Measurements from ENCODE around the gene RGP1. TPM values are rescaled to one million over a fixed set of nuclear protein-coding genes. Genes with fewer than 3 reads are reported as not detected.

Gene RGP1
- total and polyA plus RNA-seq, 10 donors: 2.2 to 29.2 (median 21.2) TPM

- no peak for DNase-seq
- H3K9me3 ChIP-seq: no peaks in the 10 kb centered on the region
- peaks cover 31 to 67% (median 48%) of the 10 kb centered on the region in 6 donors for H3K4me1 ChIP-seq
- peaks cover 0 to 58% (median 40%) of the 10 kb centered on the region in 6 donors for H3K36me3 ChIP-seq
- TF ChIP-seq POLR2A (IDR thresholded peaks at IDR 0.05) (no peak), POLR2AphosphoS5 (IDR thresholded peaks at IDR 0.05) (no peak)
- TF ChIP-seq, protein P1, sequence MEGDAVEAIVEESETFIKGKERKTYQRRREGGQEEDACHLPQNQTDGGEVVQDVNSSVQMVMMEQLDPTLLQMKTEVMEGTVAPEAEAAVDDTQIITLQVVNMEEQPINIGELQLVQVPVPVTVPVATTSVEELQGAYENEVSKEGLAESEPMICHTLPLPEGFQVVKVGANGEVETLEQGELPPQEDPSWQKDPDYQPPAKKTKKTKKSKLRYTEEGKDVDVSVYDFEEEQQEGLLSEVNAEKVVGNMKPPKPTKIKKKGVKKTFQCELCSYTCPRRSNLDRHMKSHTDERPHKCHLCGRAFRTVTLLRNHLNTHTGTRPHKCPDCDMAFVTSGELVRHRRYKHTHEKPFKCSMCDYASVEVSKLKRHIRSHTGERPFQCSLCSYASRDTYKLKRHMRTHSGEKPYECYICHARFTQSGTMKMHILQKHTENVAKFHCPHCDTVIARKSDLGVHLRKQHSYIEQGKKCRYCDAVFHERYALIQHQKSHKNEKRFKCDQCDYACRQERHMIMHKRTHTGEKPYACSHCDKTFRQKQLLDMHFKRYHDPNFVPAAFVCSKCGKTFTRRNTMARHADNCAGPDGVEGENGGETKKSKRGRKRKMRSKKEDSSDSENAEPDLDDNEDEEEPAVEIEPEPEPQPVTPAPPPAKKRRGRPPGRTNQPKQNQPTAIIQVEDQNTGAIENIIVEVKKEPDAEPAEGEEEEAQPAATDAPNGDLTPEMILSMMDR (IDR thresholded peaks at IDR 0.05 in 8 of 11, conservative IDR thresholded peaks at IDR 0.05 in 3 of 11): no peak
- H3K27ac ChIP-seq: peak overlapping the region; percentile 89 to 99 (median 93)
- intact Hi-C loops (cut with DNase I; ENCODE audit: low total_unique reads): no loop called here
- 64 to 73% (median 68%) methylated on average over 4 of the region's 4 CpGs for WGBS, 5 donors
- H3K4me3 ChIP-seq: peak overlapping the region in 6 of 8 donors; percentile 69 to 96 (median 80)
- no peaks in the 10 kb centered on the region for H3K27me3 ChIP-seq (replicated peaks in 1 of 7)
These were observed 1.1 kb downstream of the RGP1 start for GRCh38 chr9:35750256-35750531.

GRCh38 chr9:35753466-35753865 lies 4.4 kb downstream of the RGP1 start:
- Histone ChIP-seq H3K4me1 (peaks cover 24 to 67% (median 42%) of the 10 kb centered on the region in 6 donors), H3K27me3 (replicated peaks in 1 of 7) (no peaks in the 10 kb centered on the region), H3K27ac (no peak overlapping the region), H3K36me3 (peaks cover 0 to 53% (median 40%) of the 10 kb centered on the region in 6 donors), H3K9me3 (no peaks in the 10 kb centered on the region), H3K4me3 (no peak overlapping the region)
- DNase-seq: no peak
- 91 to 98% (median 95%) methylated on average over 5 of the region's 5 CpGs for WGBS, 5 donors
- TF ChIP-seq POLR2A (IDR thresholded peaks at IDR 0.05): no peak
- no peak for TF ChIP-seq POLR2AphosphoS5 (IDR thresholded peaks at IDR 0.05)
- TF ChIP-seq, protein P1 (IDR thresholded peaks at IDR 0.05 in 8 of 11, conservative IDR thresholded peaks at IDR 0.05 in 3 of 11): no peak
- intact Hi-C loops (cut with DNase I; ENCODE audit: low total_unique reads): no loop called here

DNA sequence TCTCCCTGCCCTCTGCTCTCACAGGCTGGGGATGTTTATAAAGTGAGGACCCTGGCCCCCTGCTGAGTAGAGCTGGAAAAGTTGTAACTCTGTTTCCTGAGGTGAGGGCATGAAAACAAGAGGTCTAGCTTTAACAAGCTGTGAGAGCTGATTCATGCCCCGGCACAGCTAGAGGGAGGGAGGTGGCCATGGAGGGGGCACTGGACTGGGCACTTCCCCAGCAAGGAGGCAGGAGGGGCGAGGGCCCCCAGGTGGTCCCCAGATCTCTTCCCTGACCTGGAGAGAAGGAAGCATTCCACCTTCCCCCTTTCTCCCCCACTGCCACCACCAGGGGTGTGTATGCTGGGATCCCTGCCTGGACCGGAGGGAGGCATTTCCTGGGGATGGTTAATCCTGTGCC lies 5.2 kb downstream of the RGP1 start, which contains the start of gene MSMP:
MSMP (minus strand) TSS at position 13 of the 400 bp plus-strand sequence. CDS start 147 bp downstream, outside the sequence.
- TF ChIP-seq, protein P1 (IDR thresholded peaks at IDR 0.05 in 8 of 11, conservative IDR thresholded peaks at IDR 0.05 in 3 of 11): no peak
- TF ChIP-seq POLR2AphosphoS5 (IDR thresholded peaks at IDR 0.05) (no peak), POLR2A (IDR thresholded peaks at IDR 0.05) (no peak)
- peak within 1 kb of the TSS in 1 of 8 donors; percentile 96 for H3K27ac ChIP-seq
- H3K36me3 ChIP-seq: peaks cover 0 to 53% (median 40%) of the 10 kb centered on the region in 6 donors
- intact Hi-C loops (cut with DNase I; ENCODE audit: low total_unique reads): no loop called here
- no peaks in the 10 kb centered on the region for H3K9me3 ChIP-seq
- DNase-seq: no peak
- 51 to 61% (median 58%) methylated on average over 2 to 3 of the region's 3 CpGs for WGBS, 5 donors
- H3K27me3 ChIP-seq (replicated peaks in 1 of 7): no peaks in the 10 kb centered on the region
- H3K4me1 ChIP-seq: peaks cover 31 to 73% (median 48%) of the 10 kb centered on the region in 6 donors
- no peak within 1 kb of the TSS for H3K4me3 ChIP-seq

GRCh38 chr9:35755071-35755470 lies 6.0 kb downstream of the RGP1 start:
- H3K36me3 ChIP-seq: peaks cover 0 to 53% (median 40%) of the 10 kb centered on the region in 6 donors
- H3K4me1 ChIP-seq: peaks cover 28 to 73% (median 42%) of the 10 kb centered on the region in 6 donors
- no peak overlapping the region for H3K4me3 ChIP-seq
- H3K27me3 ChIP-seq (replicated peaks in 1 of 7): no peaks in the 10 kb centered on the region
- intact Hi-C loops (cut with DNase I; ENCODE audit: low total_unique reads): no loop called here
- H3K27ac ChIP-seq: peak overlapping the region in 1 of 8 donors; percentile 96
- TF ChIP-seq POLR2A (IDR thresholded peaks at IDR 0.05): no peak
- TF ChIP-seq, protein P1 (IDR thresholded peaks at IDR 0.05 in 8 of 11, conservative IDR thresholded peaks at IDR 0.05 in 3 of 11): no peak
- no peaks in the 10 kb centered on the region for H3K9me3 ChIP-seq
- DNase-seq: no peak
- WGBS, 5 donors: 89 to 97% (median 95%) methylated on average over 4 of the region's 4 CpGs
